Hematopoietic multipotent progenitor cell treated with erythropoietin and hydrocortisone succinate and interleukin-3 and kit ligand, for 17 days (in vitro differentiated cells): ENCODE data around the gene METTL27.
A peak's percentile ranks its signal among the peaks of the same experiment; 100 is the strongest.
"Not testable (repeated sequence)": the region's sequence is repeated elsewhere in the genome, so short reads cannot be mapped to it uniquely, and the experiment has no call there.

Experiments used
- DNase-seq: peaks from one replicate; pipeline ENCODE4 v3.0.0-alpha.2; 2015; ENCODE audit warnings: low spot score

Gene METTL27

DNA sequence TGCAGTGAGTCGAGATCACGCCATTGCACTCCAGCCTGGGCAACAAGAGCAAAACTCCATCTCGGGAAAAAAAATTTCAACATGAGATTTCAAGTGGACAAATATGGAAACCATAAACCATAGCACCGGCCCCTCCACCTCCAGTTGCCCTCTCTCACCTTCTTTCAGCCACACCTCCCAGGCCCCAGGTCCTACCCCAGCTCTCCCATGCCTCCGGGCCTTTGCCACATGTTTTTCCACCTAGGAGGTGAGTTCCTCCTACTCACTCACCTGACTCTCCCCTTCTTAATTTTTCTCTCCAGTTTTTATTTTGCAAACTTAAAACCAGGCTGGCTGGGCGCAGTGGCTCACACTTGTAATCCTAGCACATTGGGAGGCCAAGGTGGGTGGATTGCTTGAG is 25.2 kb downstream of the METTL27 start:
- no peak for DNase-seq

DNA sequence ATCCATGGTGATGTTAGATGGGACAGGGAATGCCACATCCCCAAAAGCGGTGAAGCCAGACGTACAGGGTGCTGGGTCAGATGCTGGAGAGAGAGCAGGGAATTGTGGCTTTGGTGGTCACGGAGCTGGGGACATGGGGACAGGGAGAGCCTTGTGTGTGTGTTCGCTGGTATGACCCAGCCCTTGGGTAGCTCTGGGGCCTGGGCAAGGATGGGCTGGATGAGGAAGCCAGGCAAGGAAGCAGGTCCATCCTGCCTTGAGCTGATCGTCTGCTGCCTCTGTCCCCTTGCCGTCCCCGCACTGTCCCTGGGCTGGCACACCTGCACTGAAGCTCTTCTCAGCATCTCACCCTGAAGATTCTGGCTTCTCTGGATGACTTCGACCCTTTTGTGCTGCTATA is 26.9 kb downstream of the METTL27 start:
- no peak for DNase-seq

DNA sequence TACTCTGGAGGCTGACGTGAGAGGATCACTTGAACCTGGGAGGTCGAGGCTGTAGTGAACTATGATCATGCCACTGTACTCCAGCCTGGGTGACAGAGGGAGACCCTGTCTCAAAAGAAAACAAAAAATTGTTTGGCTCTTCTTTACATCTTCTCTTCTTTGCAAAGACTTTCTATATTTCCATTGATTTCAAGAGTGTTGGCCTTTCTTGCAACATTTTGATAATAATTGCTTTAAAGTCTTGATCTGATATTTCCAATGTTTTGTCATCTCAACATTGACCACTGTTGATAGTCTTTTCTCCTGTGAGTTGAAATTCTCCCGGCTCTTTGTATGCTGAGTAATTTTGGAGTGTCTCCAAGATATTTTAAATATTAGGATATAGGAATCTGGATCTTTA is 29.3 kb downstream of the METTL27 start:
- DNase-seq, result no peak

DNA sequence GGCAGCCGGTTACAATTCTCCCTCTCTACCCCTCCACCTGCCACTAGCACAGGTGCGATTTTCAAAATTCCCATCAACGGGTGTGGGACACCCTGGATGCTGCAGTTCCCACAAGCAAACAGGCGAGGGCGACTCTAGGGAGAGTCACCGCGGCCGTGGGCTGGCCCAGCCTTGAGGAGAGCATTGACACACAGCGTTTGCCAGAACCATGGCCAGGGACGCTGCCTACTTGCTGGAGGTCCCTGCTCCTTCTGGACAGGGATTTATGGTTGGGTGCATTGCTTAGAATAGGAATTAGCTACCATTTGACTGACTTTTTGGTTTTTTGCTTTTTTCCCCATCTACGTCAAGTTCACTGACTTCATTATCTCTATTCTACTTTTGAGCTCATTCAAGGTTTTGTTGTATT is 30.6 kb downstream of the METTL27 start:
- DNase-seq, result peak; percentile 77

DNA sequence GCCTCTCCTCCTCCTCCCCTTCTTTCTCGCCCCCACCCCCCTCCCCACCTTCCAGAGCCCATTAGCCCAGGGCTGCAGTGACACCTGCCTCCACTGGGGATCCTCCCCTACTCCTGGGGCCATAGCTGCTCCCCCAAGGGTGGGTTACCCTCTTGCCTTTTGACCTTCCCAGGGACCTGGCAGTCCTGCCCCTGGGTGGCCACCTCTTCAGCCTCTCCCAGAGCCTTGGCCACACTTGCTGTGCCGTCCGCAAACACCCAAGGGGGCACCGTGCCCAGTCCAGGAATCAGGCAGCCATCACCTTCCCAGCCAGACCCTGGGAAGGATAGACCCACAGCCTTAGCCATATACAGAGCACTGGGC is 31.3 kb downstream of the METTL27 start:
- DNase-seq, result no peak

DNA sequence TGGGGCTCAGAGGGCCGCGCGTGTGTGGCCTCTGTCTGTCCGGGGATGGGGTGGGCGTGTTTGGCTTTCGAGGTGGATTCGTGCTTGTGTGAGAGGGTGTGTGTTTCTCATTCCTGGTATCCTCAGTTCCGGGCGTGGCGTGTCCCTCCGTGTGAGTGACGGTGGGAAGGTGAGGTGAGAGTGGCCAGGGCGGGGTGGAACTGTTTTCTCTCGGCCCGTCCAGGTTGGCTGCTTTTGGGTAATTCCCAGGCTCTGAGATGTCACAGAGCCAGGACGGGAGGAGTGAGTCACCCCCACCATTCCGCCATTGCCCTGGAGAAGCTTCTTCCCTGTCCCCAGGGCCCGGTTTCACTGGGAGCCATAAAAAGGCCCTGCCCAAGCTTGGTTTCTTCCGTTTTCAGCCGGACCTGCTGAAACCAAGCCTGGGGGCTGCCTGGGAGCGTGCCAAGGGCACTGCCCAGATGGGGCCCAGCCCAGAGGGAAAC is 32.8 kb downstream of the METTL27 start:
- no peak for DNase-seq

DNA sequence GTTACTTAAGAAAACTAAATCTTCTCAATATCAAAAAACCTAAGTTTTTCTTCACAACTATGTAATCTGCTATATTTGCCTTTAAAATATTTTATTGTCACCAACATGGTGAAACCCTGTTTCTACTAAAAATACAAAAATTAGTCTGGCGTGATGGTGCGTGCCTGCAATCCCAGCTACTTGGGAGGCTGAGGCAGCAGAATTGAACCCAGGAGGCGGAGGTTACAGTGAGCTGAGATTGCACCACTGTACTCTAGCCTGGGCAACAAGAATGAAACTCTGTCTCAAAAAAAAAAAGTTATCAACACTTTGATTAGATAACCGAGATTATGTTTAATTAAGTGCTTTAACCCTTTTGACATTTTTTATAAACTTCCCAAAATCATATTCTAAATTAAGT is 39.9 kb downstream of the METTL27 start:
- DNase-seq, result no peak

DNA sequence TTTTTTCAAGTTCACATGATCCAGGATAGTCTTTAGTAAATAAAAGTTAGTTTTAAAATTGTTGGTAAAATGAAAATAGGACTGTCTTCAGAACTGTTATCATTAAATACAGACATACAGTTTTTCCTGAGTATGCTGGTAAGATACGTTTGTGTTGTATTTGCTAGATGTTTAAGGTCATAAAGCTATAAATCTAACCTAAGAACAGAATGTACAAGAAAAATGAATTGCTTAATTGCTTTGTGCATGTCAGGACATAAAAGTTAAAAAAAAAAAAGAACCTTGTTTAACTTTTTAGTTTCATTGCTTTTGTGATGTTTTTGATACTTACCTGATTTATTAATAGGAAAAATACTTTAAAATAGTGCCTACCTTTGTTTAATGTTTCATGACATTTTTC is 40.7 kb downstream of the METTL27 start:
- no peak for DNase-seq

DNA sequence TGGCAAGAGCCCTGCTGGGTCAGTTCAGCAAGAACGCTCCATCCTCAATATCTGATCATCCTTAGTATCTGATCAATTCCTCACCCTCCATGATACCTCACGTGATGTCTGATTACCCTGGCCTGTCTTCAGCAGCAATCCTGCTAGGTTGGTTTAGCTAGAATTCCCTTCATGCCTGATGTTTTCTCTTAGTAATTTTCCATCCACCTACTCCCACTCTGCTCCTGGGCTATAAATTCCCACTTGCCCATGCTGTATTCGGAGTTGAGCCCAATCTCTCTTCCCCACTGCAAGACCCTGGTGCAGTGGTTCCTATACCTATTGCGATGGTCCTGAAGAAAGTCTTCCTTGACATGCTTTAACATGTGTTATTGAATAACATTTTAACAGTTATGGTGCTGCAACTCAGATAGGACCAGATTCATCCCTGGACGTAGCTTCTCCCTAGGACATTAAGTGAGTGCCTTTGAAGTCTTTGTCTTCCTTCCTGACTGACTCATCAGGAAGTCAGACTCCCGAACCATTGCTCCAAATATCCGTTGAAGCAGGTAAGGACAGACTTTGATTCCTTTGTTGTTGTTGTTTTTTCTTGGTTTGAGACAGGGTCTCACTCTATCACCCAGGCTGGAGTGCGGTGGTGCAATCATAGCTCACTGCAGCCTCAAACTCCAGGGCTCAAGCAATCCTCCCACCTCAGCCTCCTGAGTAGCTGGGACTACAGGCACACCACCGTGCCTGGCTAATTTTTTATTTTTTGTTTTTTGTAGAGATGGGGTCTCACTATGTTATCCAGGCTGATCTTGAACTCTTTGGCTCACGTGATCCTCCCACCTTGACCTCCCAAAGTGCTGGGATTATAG is 42.8 kb downstream of the METTL27 start:
- DNase-seq, result no peak

DNA sequence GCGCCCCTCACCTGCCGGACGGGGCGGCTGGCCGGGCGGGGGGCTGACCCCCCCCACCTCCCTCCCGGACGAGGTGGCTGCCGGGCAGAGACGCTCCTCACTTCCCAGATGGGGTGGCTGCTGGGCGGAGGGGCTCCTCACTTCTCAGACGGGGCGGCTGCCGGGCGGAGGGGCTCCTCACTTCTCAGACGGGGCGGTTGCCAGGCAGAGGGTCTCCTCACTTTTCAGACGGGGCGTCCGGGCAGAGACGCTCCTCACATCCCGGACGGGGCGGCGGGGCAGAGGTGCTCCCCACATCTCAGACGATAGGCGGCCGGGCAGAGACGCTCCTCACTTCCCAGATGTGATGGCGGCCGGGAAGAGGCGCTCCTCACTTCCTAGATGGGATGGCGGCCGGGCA is 45.1 kb downstream of the METTL27 start:
- not testable (repeated sequence) for DNase-seq

DNA sequence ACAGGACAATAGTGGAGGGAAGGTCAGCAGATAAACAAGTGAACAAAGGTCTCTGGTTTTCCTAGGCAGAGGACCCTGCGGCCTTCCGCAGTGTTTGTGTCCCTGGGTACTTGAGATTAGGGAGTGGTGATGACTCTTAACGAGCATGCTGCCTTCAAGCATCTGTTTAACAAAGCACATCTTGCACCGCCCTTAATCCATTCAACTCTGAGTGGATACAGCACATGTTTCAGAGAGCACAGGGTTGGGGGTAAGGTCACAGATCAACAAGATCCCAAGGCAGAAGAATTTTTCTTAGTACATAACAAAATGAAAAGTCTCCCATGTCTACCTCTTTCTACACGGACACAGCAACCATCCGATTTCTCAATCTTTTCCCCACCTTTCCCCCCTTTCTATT is 45.7 kb downstream of the METTL27 start:
- DNase-seq, result not testable (repeated sequence)

DNA sequence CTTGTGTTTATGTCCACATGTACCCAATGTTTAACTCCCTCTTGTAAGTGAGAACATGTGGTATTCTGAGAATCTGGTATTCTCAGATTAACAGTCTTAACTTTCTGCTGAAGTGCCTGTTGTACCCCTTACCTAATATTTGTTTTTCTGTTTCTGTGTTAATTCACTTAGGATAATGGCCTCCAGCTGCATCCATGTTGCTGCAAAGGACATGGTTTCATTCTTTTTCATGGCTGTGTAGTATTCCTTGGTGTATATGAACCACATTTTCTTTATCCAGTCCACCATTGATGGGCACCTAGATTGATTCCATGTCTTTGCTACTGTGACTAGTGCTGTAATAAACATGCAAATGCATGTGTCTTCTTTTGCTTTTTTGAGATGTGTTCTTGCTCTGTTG is 47.1 kb downstream of the METTL27 start:
- not testable (repeated sequence) for DNase-seq

DNA sequence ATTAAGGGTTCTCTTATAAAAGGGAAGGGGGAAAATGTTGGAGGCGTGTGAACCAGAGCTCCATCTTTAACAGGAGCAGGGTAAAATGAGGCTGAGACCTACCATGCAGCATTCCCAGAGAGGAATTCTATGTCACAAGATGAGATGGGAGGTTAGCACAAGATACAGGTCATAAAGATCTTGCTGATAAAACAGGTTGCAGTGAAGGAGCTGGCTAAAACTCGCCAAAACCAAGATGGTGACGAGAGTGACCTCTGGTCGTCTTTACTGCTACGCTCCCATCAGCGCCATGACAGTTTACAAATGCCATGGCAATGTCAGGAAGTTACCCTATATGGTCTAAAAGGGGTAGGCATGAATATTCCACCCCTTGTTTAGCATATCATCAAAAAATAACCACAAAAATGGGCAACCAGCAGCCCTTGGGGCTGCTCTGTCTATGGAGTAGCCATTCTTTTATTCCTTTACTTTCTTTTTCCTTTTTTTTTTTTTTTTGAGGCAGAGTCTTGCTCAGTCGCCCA is 51.1 kb downstream of the METTL27 start:
- DNase-seq, result not testable (repeated sequence)

DNA sequence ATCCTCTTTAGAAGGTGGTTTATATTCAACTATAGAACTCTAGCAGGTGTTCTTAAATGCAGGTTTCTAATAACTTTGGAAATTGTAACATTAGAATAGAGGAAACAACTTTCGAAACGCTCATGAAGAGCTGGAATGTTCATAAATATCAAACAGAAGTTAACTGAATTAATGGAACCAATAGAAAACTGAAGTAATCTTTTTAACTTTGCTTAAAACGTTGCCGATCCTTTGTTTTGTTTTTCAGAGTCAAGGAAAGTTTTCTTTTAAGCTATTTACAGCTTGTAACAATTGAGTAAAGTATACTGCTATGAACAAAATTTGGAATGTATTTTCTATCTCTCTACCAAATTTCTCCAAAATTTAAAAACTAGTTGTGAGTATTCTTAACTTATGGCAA is 53.3 kb downstream of the METTL27 start:
- DNase-seq, result no peak

DNA sequence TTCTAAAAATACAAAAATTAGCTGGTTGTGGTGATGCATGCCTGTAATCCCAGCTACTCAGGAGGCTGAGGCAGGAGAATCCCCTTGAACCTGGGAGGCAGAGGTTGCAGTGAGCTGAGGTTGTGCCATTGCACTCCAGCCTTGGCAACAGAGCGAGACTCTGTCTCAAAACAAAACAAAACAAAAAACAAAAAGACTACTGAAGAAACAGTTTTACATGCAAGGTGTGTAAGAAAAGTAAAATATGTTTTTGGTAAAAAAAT is 54.6 kb downstream of the METTL27 start:
- not testable (repeated sequence) for DNase-seq

DNA sequence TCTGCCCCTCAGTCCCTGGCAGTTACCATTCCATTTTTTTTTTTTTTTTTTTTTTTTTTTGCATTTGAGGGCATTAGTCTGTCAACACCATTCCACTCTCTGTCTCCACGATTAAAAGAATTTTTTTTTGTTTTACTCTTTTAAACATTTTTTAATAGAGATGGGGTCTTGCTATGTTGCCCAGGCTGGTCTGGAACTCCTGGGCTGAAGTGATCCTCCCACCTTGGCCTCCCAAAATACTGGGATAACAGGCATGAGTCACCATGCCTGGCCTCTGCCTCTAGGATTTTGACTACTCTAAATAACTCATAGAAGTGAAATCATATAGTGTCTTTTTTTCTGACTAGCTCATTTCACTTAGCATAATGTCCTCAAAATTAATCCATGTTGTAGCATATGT is 55.7 kb downstream of the METTL27 start:
- no peak for DNase-seq
